Cerebellar nuclear complex (tissue), 1 donor: ENCODE measurements around the gene TOMM20.
"Not testable (repeated sequence)": the region's sequence is repeated elsewhere in the genome, so short reads cannot be mapped to it uniquely, and the experiment has no call there.

Experiments used
- DNase-seq, 2 experiments: peaks; one replicate each; lab custom pipeline; 2025; lab: John Stamatoyannopoulos, UW

TOMM20 gene

GRCh38 chr1:235078480-235079381 lies 49.9 kb downstream of the TOMM20 start:
- DNase-seq, result no peak

GRCh38 chr1:235077571-235078479 lies 50.8 kb downstream of the TOMM20 start:
- DNase-seq, result no peak

- no peak for DNase-seq
Measured at GRCh38 chr1:235077163-235077540, 51.5 kb downstream of the TOMM20 start.

- DNase-seq, result no peak
Measured at GRCh38 chr1:235076504-235077162, 52.0 kb downstream of the TOMM20 start.

GRCh38 chr1:235075777-235076308 lies 52.8 kb downstream of the TOMM20 start:
- no peak for DNase-seq

- peak; percentile 82 to 88 for DNase-seq
Measured at GRCh38 chr1:235075048-235075776, 53.4 kb downstream of the TOMM20 start.

GRCh38 chr1:235074523-235075047 lies 54.1 kb downstream of the TOMM20 start:
- no peak for DNase-seq

- peak in 1 of 2 experiments; percentile 5 for DNase-seq
Measured at GRCh38 chr1:235073968-235074522, 54.6 kb downstream of the TOMM20 start.

- no peak for DNase-seq
Measured at GRCh38 chr1:235073331-235073967, 55.2 kb downstream of the TOMM20 start.

- not testable (repeated sequence) for DNase-seq
Measured at GRCh38 chr1:235072577-235072976, 56.1 kb downstream of the TOMM20 start.

GRCh38 chr1:235072096-235072495 lies 56.5 kb downstream of the TOMM20 start:
- no peak for DNase-seq

GRCh38 chr1:235070819-235071218 lies 57.8 kb downstream of the TOMM20 start:
- no peak for DNase-seq

- peak in 1 of 2 experiments; percentile 10 for DNase-seq
Measured at GRCh38 chr1:235069577-235070563, 58.8 kb downstream of the TOMM20 start.

GRCh38 chr1:235069176-235069575 lies 59.5 kb downstream of the TOMM20 start:
- DNase-seq, result no peak

GRCh38 chr1:235068158-235069121 lies 60.2 kb downstream of the TOMM20 start:
- no peak for DNase-seq

- DNase-seq, result no peak
Measured at GRCh38 chr1:235067396-235068157, 61.1 kb downstream of the TOMM20 start.
